H1 (cell line): ENCODE results near the gene NAA10. TPM values are rescaled to one million over a fixed set of nuclear protein-coding genes. Genes with fewer than 3 reads are reported as not detected.

ENCODE experiments used
- CBX5 ChIP-seq: fragments of 300-800, 300-1000 bp; sonication (generic); IDR thresholded peaks from 2 replicates; pipeline ENCODE4 v1.7.1; 2016; ENCODE audit warnings: antibody characterized with exemption, low read length, low read depth
- EGR1 ChIP-seq: IDR thresholded peaks from 2 replicates; pipeline ENCODE4 v1.6.1; 2011; ENCODE audit warnings: low read depth, low read length, borderline replicate concordance
- NANOG ChIP-seq: IDR thresholded peaks from 2 replicates; pipeline ENCODE4 v1.6.1; 2011; ENCODE audit warnings: low read length, low read depth, mild to moderate bottlenecking, inconsistent platforms; ENCODE audit not compliant: insufficient read depth, poor library complexity, severe bottlenecking
- PHF8 ChIP-seq: fragments of 200-600 bp; sonication (generic); conservative IDR thresholded peaks from 2 replicates; pipeline ENCODE4 v1.7.1; 2012; ENCODE audit warnings: low read depth, mild to moderate bottlenecking, inconsistent platforms, low read length, moderate library complexity
- RBBP5 ChIP-seq: IDR thresholded peaks from 2 replicates; pipeline ENCODE4 v1.7.1; 2012; ENCODE audit warnings: low read depth, mild to moderate bottlenecking, inconsistent platforms, low read length, moderate library complexity, borderline replicate concordance
- polyA plus RNA-seq, 7 experiments: library from polyadenylated mRNA; depleted of rRNA in 3 of 7; stranded (reverse) in 5 of 7; unstranded in 2 of 7; fragments of >200 nt in 5 of 7; fragments of 200-250 nt in 2 of 7; gene quantifications; 1 replicate in 5 of 7; 2 replicates in 1 of 7; 4 replicates in 1 of 7; pipeline versions ENCODE4 v1.2.1 to v1.2.3, GENCODE V29; 2011 to 2013; ENCODE audit warnings: missing spikeins in 2 of 7, mixed read lengths in 2 of 7
- total RNA-seq: library from RNA; stranded (reverse); fragmentation: NEBNext Ultra II Directional; extraction: Animal tissue kit (Norgen Biotek cat#: 25700); gene quantifications from 2 replicates; pipeline ENCODE4 v1.2.1, GENCODE V29; 2021

NAA10 gene
- total and polyA plus RNA-seq, 2 of the 8 experiments (the other 6 are each of a cell fraction or from before 2014, with no cell fraction given): 80.4 to 98.8 TPM

DNA sequence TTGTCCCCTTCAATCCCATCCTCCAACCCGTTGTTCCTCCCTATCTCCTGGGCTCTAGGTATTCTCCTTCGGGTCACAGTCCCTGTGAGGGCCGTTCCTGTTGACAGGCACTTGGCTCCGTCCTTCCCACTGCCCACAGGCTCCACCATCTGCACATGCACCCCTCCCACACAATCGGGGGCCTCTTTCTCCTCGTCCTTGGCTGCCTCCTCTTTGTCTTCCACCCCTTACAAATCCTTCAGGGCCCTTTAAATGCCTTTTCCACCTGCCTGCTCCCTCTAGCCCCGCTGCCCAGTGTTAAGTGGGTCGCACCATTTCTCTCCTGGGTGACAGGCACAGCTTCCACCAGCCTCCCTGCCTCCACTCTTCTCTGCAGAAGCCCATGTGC is 33.1 kb downstream of the NAA10 start (continued):
- TF ChIP-seq PHF8 (no peak), EGR1 (no peak), RBBP5 (no peak), CBX5 (no peak), NANOG (no peak)
- TF ChIP-seq, all 59 proteins: peak for 0
